ENCODE results near the gene PHYKPL. TPM values are rescaled to one million over a fixed set of nuclear protein-coding genes. Genes with fewer than 3 reads are reported as not detected.

Gene PHYKPL
- total RNA-seq, 1 experiment from 2014 or later, result 112 TPM

GRCh38 chr5:178204182-178204934 is 28.2 kb downstream of the PHYKPL start, which contains the start of gene HNRNPAB:
TSS of gene HNRNPAB (plus strand) at chr5:178204533. CDS start at chr5:178204838, 305 bp downstream.
- TF ChIP-seq CTCF (IDR thresholded peaks at IDR 0.05; ENCODE audit: unreplicated experiment), result no peak
- Mint-ChIP-seq H3K36me3 (ENCODE audit: insufficient read depth, unreplicated experiment) (peaks cover 53% of the 10 kb centered on the region), H3K9me3 (ENCODE audit: unreplicated experiment) (no peaks in the 10 kb centered on the region), H3K27ac (ENCODE audit: low read depth, unreplicated experiment) (peak within 1 kb of the TSS; percentile 99), H3K27me3 (ENCODE audit: insufficient read depth, unreplicated experiment) (no peaks in the 10 kb centered on the region), H3K4me3 (ENCODE audit: unreplicated experiment) (peak within 1 kb of the TSS; percentile 99), H3K4me1 (ENCODE audit: insufficient read depth, unreplicated experiment) (peaks cover 50% of the 10 kb centered on the region)
- ChIA-PET CTCF (interaction anchor here (0.6 to 0.8 kb wide), 3 partner anchors 70 to 1355 kb away, joined by 3 to 5 read pairs (median 3); no protein-coding TSS in a partner anchor), POLR2A (interaction anchor here (0.6 to 4.9 kb wide), 29 partner anchors 9 to 1429 kb away, joined by 3 to 44 read pairs (median 4); partner anchors contain the start of genes HNRNPH1, NHP2 and PHYKPL)
- intact Hi-C loops (cut with micrococcal nuclease), result loop anchor here (2.0 kb wide), 1 partner anchor 28 kb away; the partner anchor contains the start of gene PHYKPL
- peak; percentile 98 for DNase-seq (ENCODE audit: unreplicated experiment)
- BruUV-seq (replicated peaks), result no TSS peak

GRCh38 chr5:178203670-178204181 is 28.9 kb downstream of the PHYKPL start:
- no peak for TF ChIP-seq CTCF (IDR thresholded peaks at IDR 0.05; ENCODE audit: unreplicated experiment)
- ChIA-PET POLR2A (interaction anchor here (0.6 to 4.9 kb wide), 23 partner anchors 10 to 1420 kb away, joined by 3 to 44 read pairs (median 5); partner anchors contain the start of genes HNRNPH1, NHP2 and PHYKPL), CTCF (interaction anchor here (0.6 kb wide), 1 partner anchor 142 kb away, joined by 3 read pairs; no protein-coding TSS in a partner anchor)
- Mint-ChIP-seq H3K4me1 (ENCODE audit: insufficient read depth, unreplicated experiment) (peaks cover 50% of the 10 kb centered on the region), H3K9me3 (ENCODE audit: unreplicated experiment) (no peaks in the 10 kb centered on the region), H3K36me3 (ENCODE audit: insufficient read depth, unreplicated experiment) (peaks cover 46% of the 10 kb centered on the region), H3K27me3 (ENCODE audit: insufficient read depth, unreplicated experiment) (no peaks in the 10 kb centered on the region), H3K27ac (ENCODE audit: low read depth, unreplicated experiment) (peak overlapping the region; percentile 99), H3K4me3 (ENCODE audit: unreplicated experiment) (peak overlapping the region; percentile 99)
- intact Hi-C loops (cut with micrococcal nuclease), result loop anchor here (2.0 kb wide), 1 partner anchor 29 kb away; the partner anchor contains the start of gene PHYKPL
- no peak for DNase-seq (ENCODE audit: unreplicated experiment)
- TSS peak; percentile 62 for BruUV-seq (replicated peaks)

- H3K27me3 Mint-ChIP-seq (ENCODE audit: insufficient read depth, unreplicated experiment), result no peaks in the 10 kb centered on the region
- BruUV-seq (replicated peaks), result no TSS peak
- H3K4me3 Mint-ChIP-seq (ENCODE audit: unreplicated experiment), result peak overlapping the region; percentile 25
- POLR2A ChIA-PET, result interaction anchor here (0.6 to 1.2 kb wide), 3 partner anchors 13 to 1067 kb away, joined by 3 read pairs; no protein-coding TSS in a partner anchor
- H3K36me3 Mint-ChIP-seq (ENCODE audit: insufficient read depth, unreplicated experiment), result peaks cover 35% of the 10 kb centered on the region
- H3K9me3 Mint-ChIP-seq (ENCODE audit: unreplicated experiment), result no peaks in the 10 kb centered on the region
- no peak for TF ChIP-seq CTCF (IDR thresholded peaks at IDR 0.05; ENCODE audit: unreplicated experiment)
- peaks cover 38% of the 10 kb centered on the region for H3K4me1 Mint-ChIP-seq (ENCODE audit: insufficient read depth, unreplicated experiment)
- H3K27ac Mint-ChIP-seq (ENCODE audit: low read depth, unreplicated experiment), result no peak overlapping the region
- CTCF ChIA-PET, result interaction anchor here (0.6 to 1.2 kb wide), 4 partner anchors 10 to 1556 kb away, joined by 3 to 5 read pairs (median 4); no protein-coding TSS in a partner anchor
- intact Hi-C loops (cut with micrococcal nuclease), result no loop called here
- DNase-seq (ENCODE audit: unreplicated experiment), result no peak
Observed at GRCh38 chr5:178202541-178202940, 30.1 kb downstream of the PHYKPL start.

- intact Hi-C loops (cut with micrococcal nuclease), result no loop called here
- no peak overlapping the region for H3K27ac Mint-ChIP-seq (ENCODE audit: low read depth, unreplicated experiment)
- CTCF ChIA-PET, result interaction anchor here (0.6 to 1.2 kb wide), 7 partner anchors 10 to 1557 kb away, joined by 3 to 5 read pairs (median 4); no protein-coding TSS in a partner anchor
- H3K27me3 Mint-ChIP-seq (ENCODE audit: insufficient read depth, unreplicated experiment), result no peaks in the 10 kb centered on the region
- POLR2A ChIA-PET, result interaction anchor here (0.6 to 3.1 kb wide), 6 partner anchors 11 to 1357 kb away, joined by 3 to 34 read pairs (median 3); no protein-coding TSS in a partner anchor
- no peaks in the 10 kb centered on the region for H3K9me3 Mint-ChIP-seq (ENCODE audit: unreplicated experiment)
- peaks cover 32% of the 10 kb centered on the region for H3K4me1 Mint-ChIP-seq (ENCODE audit: insufficient read depth, unreplicated experiment)
- H3K36me3 Mint-ChIP-seq (ENCODE audit: insufficient read depth, unreplicated experiment), result peaks cover 28% of the 10 kb centered on the region
- DNase-seq (ENCODE audit: unreplicated experiment), result no peak
- BruUV-seq (replicated peaks), result no TSS peak
- no peak overlapping the region for H3K4me3 Mint-ChIP-seq (ENCODE audit: unreplicated experiment)
- no peak for TF ChIP-seq CTCF (IDR thresholded peaks at IDR 0.05; ENCODE audit: unreplicated experiment)
Observed at GRCh38 chr5:178201927-178202235, 30.7 kb downstream of the PHYKPL start.

Data from MCF 10A (cell line).